ENCODE data around the gene SPAG17.

DNA sequence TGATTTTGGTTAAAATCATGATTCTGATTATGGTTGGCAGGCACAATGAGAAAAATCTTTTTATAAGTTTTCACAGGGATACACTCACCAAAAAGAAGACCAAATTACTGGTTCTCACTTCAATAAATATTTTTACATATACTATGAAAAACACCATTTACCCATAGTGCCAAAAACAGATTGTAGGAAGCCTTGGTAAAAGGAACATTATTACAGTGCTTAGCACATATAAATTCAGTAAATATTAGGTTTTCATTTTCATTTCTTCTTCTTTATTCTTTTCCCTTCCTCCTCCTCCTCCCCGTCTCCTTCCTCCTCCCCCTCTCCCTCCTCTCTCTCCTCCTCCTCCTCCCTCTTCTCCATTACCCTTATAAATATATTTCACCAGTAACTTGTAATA, 15.8 kb upstream of the SPAG17 start:
- TF ChIP-seq, protein P1, sequence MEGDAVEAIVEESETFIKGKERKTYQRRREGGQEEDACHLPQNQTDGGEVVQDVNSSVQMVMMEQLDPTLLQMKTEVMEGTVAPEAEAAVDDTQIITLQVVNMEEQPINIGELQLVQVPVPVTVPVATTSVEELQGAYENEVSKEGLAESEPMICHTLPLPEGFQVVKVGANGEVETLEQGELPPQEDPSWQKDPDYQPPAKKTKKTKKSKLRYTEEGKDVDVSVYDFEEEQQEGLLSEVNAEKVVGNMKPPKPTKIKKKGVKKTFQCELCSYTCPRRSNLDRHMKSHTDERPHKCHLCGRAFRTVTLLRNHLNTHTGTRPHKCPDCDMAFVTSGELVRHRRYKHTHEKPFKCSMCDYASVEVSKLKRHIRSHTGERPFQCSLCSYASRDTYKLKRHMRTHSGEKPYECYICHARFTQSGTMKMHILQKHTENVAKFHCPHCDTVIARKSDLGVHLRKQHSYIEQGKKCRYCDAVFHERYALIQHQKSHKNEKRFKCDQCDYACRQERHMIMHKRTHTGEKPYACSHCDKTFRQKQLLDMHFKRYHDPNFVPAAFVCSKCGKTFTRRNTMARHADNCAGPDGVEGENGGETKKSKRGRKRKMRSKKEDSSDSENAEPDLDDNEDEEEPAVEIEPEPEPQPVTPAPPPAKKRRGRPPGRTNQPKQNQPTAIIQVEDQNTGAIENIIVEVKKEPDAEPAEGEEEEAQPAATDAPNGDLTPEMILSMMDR (conservative IDR thresholded peaks at IDR 0.05; ENCODE audit: low read depth, low read length): no peak
- TF ChIP-seq POLR2A (IDR thresholded peaks at IDR 0.05; ENCODE audit: low read depth, low read length) (no peak), BHLHE40 (IDR thresholded peaks at IDR 0.05; ENCODE audit: low read depth, low read length) (no peak)
- TF ChIP-seq, protein P2, sequence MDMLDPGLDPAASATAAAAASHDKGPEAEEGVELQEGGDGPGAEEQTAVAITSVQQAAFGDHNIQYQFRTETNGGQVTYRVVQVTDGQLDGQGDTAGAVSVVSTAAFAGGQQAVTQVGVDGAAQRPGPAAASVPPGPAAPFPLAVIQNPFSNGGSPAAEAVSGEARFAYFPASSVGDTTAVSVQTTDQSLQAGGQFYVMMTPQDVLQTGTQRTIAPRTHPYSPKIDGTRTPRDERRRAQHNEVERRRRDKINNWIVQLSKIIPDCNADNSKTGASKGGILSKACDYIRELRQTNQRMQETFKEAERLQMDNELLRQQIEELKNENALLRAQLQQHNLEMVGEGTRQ (IDR thresholded peaks at IDR 0.05; ENCODE audit: low read depth, low read length): no peak

Data from IMR-90 (cell line).